CD14-positive monocyte (primary cell): Measurements from ENCODE around the gene PGAP2. TPM values are rescaled to one million over a fixed set of nuclear protein-coding genes. Genes with fewer than 3 reads are reported as not detected.

Experiments
- DNase-seq, 3 donors: peaks; one replicate each; pipeline ENCODE4 v3.0.0-alpha.2; 2011 to 2022
- H2AFZ ChIP-seq: 2 replicates; pipeline ENCODE4 v1.6.0; 2012; ENCODE audit warnings: mild to moderate bottlenecking, low read depth, low read length, inconsistent platforms; ENCODE audit not compliant: insufficient read depth, poor library complexity, severe bottlenecking
- H3K27ac ChIP-seq, 2 donors: 1 replicate in 1 of 2; 2 replicates in 1 of 2; pipeline ENCODE4 v1.5.1; 2012 to 2013; ENCODE audit warnings: low read length in 2 of 2, control low read depth in 1 of 2, inconsistent platforms in 1 of 2, low read depth in 1 of 2, mild to moderate bottlenecking in 1 of 2
- H3K27me3 ChIP-seq, 2 donors: one replicate each; pipeline versions ENCODE4 v1.6.0 to v1.6.1; 2011 to 2013; ENCODE audit warnings: low read length in 2 of 2; ENCODE audit not compliant: control insufficient read depth in 2 of 2, insufficient read depth in 2 of 2
- H3K36me3 ChIP-seq, 2 donors: replicated peaks in 1 of 2; 1 replicate in 1 of 2; 2 replicates in 1 of 2; pipeline versions ENCODE4 v1.5.1 to v1.6.1; 2012 to 2013; ENCODE audit warnings: low read length in 2 of 2, control low read depth in 1 of 2, inconsistent platforms in 1 of 2, mild to moderate bottlenecking in 1 of 2; ENCODE audit not compliant: insufficient read depth in 2 of 2, control insufficient read depth in 1 of 2
- H3K4me1 ChIP-seq, 2 donors: 1 replicate in 1 of 2; 2 replicates in 1 of 2; pipeline versions ENCODE4 v1.5.1 to v1.6.1; 2012 to 2013; ENCODE audit warnings: low read length in 2 of 2, control low read depth in 1 of 2, inconsistent platforms in 1 of 2, mild to moderate bottlenecking in 1 of 2, moderate library complexity in 1 of 2; ENCODE audit not compliant: insufficient read depth in 2 of 2, control insufficient read depth in 1 of 2
- H3K4me2 ChIP-seq: replicated peaks from 2 replicates; pipeline ENCODE3; 2012; ENCODE audit warnings: low read length, moderate library complexity, mild to moderate bottlenecking; ENCODE audit not compliant: poor library complexity, severe bottlenecking; ENCODE audit errors: extremely low read depth
- H3K4me3 ChIP-seq, 3 experiments: fragments of 200-600 bp in 1 of 3; sonication (generic) in 1 of 3; replicated peaks in 1 of 3; 1 replicate in 2 of 3; 2 replicates in 1 of 3; pipeline ENCODE4 v1.5.1; 2011 to 2013; ENCODE audit warnings: low read length in 3 of 3, mild to moderate bottlenecking in 3 of 3, control low read depth in 2 of 3, low read depth in 2 of 3, inconsistent platforms in 1 of 3, moderate library complexity in 1 of 3
- H3K79me2 ChIP-seq: 2 replicates; pipeline ENCODE4 v1.6.0; 2012; ENCODE audit warnings: mild to moderate bottlenecking, control low read depth, inconsistent platforms, low read length, moderate library complexity; ENCODE audit not compliant: insufficient read depth
- H3K9ac ChIP-seq: 2 replicates; pipeline ENCODE4 v1.6.0; 2017; ENCODE audit warnings: low read length, mild to moderate bottlenecking; ENCODE audit not compliant: insufficient read depth, poor library complexity, severe bottlenecking
- H3K9me3 ChIP-seq, 2 donors: replicated peaks in 1 of 2; 1 replicate in 1 of 2; 2 replicates in 1 of 2; pipeline versions ENCODE4 v1.5.1 to v1.6.1; 2012 to 2013; ENCODE audit warnings: low read length in 2 of 2, control low read depth in 1 of 2; ENCODE audit not compliant: control insufficient read depth in 1 of 2, insufficient read depth in 1 of 2
- H4K20me1 ChIP-seq: 2 replicates; pipeline ENCODE4 v1.6.0; 2012; ENCODE audit warnings: mild to moderate bottlenecking, low read length, control low read depth, moderate library complexity; ENCODE audit not compliant: insufficient read depth
- H3K27ac Mint-ChIP-seq, 7 donors: one replicate each; pipeline ENCODE4 v1.8.0; 2020; ENCODE audit warnings: mild to moderate bottlenecking in 7 of 7, mixed read lengths in 7 of 7, moderate library complexity in 6 of 7, inconsistent platforms in 2 of 7
- H3K27me3 Mint-ChIP-seq, 3 donors: one replicate each; pipeline ENCODE4 v1.8.0; 2021 to 2022; ENCODE audit warnings: low read depth in 3 of 3, mild to moderate bottlenecking in 3 of 3, mixed read lengths in 3 of 3, moderate library complexity in 3 of 3, inconsistent platforms in 1 of 3
- H3K36me3 Mint-ChIP-seq, 2 donors: one replicate each; pipeline ENCODE4 v1.8.0; 2020; ENCODE audit warnings: mixed read lengths in 2 of 2, inconsistent platforms in 1 of 2, mild to moderate bottlenecking in 1 of 2
- H3K4me1 Mint-ChIP-seq: one replicate; pipeline ENCODE4 v1.8.0; 2020; ENCODE audit warnings: mild to moderate bottlenecking, mixed read lengths
- H3K4me3 Mint-ChIP-seq, 2 donors: one replicate each; pipeline ENCODE4 v1.8.0; 2020; ENCODE audit warnings: mild to moderate bottlenecking in 2 of 2, mixed read lengths in 2 of 2, moderate library complexity in 1 of 2
- H3K9me3 Mint-ChIP-seq, 7 donors: one replicate each; pipeline ENCODE4 v1.8.0; 2020 to 2022; ENCODE audit warnings: mixed read lengths in 7 of 7, mild to moderate bottlenecking in 6 of 7, moderate library complexity in 6 of 7, inconsistent platforms in 2 of 7
- WGBS: methylation state at CpG from one replicate; pipeline ENCODE4 v1.1.5; 2013; ENCODE audit warnings: missing lambda C conversion rate; ENCODE audit not compliant: insufficient coverage; 5-methylcytosine and 5-hydroxymethylcytosine counted together
- intact Hi-C, 2 donors: fragments of 100-400 bp; cut with micrococcal nuclease; formaldehyde crosslinking; loops; one replicate each; pipeline versions ENCODE4 v1.15.0 to v1.15.1; 2023
- polyA plus RNA-seq, 3 donors: library from polyadenylated mRNA; depleted of rRNA in 1 of 3; unstranded in 2 of 3; stranded (reverse) in 1 of 3; fragments of 300-500 nt in 2 of 3; fragments of >200 nt in 1 of 3; fragmentation: Illumina TruSeq in 2 of 3; gene quantifications; 1 replicate in 2 of 3; 2 replicates in 1 of 3; pipeline ENCODE4 v1.2.3, GENCODE V29; 2012 to 2021
- TF ChIP-seq, protein P1 (sequence below): fragments of 200-600 bp; IDR thresholded peaks from one replicate; pipeline ENCODE4 v1.8.0; 2022; ENCODE audit warnings: antibody characterized with exemption, mild to moderate bottlenecking

PGAP2 gene
- polyA plus RNA-seq, 3 donors, result 5.8 to 17.9 (median 6.8) TPM

DNA sequence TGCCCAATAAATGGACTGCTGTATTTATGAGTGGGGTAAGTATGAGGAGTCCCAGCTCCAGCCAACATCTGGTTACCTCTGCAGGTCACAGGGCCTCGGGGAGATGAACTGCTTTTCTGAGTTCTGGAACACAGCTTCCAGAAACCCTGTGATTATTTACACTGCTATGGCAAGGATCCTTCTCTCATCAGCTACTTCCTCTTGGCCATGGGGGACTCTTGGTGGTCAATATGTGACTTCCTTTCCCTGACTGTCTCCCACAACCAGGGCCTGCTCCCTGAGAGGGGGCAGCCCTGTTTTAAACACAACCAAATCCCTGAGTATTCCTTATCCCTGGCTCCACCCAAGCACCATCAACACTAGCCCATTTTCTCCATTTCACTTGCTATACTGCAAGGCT lies 22.4 kb downstream of the PGAP2 start:
- Histone ChIP-seq H3K4me2 (peak overlapping the region; percentile 96), H3K9ac (no peak overlapping the region), H3K27ac (peak overlapping the region; percentile 72 to 97), H3K4me3 (peak overlapping the region in 1 of 3 experiments; percentile 100), H3K36me3 (peaks cover 45 to 63% of the 10 kb centered on the region in 2 donors), H3K4me1 (peaks cover 79 to 91% of the 10 kb centered on the region in 2 donors), H4K20me1 (peaks cover 100% of the 10 kb centered on the region), H3K9me3 (no peaks in the 10 kb centered on the region), H2AFZ (no peak overlapping the region), H3K79me2 (peaks cover 100% of the 10 kb centered on the region), H3K27me3 (no peaks in the 10 kb centered on the region)
- 0% methylated on average over 1 of the region's 1 CpG for WGBS
- TF ChIP-seq, protein P1, sequence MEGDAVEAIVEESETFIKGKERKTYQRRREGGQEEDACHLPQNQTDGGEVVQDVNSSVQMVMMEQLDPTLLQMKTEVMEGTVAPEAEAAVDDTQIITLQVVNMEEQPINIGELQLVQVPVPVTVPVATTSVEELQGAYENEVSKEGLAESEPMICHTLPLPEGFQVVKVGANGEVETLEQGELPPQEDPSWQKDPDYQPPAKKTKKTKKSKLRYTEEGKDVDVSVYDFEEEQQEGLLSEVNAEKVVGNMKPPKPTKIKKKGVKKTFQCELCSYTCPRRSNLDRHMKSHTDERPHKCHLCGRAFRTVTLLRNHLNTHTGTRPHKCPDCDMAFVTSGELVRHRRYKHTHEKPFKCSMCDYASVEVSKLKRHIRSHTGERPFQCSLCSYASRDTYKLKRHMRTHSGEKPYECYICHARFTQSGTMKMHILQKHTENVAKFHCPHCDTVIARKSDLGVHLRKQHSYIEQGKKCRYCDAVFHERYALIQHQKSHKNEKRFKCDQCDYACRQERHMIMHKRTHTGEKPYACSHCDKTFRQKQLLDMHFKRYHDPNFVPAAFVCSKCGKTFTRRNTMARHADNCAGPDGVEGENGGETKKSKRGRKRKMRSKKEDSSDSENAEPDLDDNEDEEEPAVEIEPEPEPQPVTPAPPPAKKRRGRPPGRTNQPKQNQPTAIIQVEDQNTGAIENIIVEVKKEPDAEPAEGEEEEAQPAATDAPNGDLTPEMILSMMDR, result no peak
- Mint-ChIP-seq H3K27ac (peak overlapping the region; percentile 92 to 99 (median 96)), H3K36me3 (peaks cover 76 to 84% of the 10 kb centered on the region in 2 donors), H3K4me1 (peaks cover 85% of the 10 kb centered on the region), H3K27me3 (no peaks in the 10 kb centered on the region), H3K9me3 (peaks cover 0 to 3% (median 0%) of the 10 kb centered on the region in 7 donors), H3K4me3 (peak overlapping the region; percentile 31 to 70)
- intact Hi-C loops, result no loop called here
- DNase-seq, result peak; percentile 23 to 56 (median 53)

DNA sequence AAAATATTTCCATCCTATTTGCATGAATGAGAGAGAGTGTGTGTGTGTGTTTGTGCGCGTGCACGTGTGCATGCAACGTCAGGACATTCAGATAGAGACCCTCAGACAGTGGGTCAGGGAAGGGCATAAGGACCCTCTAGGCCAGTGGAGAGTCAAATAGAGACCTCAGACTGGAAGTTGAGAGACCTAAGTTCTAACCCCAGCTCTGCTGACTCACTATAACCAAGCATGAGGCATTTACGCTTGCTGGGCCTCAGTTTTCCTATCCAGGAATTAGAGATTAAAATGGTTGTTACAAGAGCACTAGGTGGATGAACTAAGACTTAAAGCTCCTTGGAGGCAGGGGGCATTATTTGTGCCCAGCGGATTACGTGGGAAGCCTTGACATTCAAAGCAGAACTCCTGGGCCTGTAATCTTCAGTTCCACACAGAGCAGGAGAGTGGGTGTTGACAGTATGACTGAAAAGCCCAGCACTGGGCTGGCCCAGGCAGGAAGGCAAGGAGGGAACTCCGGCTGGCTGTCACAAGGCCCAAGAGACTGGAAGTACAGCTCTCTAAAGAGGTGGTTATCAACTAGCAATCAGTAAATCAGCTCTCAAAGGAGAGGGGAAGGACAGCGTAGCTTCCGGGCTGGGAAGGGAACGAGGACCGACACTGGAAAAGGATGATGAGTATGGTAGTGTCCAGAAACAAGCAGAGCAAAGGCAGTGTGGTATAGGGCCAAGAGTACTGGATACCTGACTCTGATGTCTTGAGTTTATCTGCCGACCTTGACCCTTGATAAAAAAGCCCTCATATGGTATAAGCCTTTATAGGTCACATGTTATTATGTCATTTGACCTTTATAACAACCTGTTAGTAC lies 23.2 kb downstream of the PGAP2 start:
- DNase-seq, result peak; percentile 41 to 53 (median 43)
- intact Hi-C loops, result no loop called here
- Mint-ChIP-seq H3K9me3 (peaks cover 0 to 3% (median 0%) of the 10 kb centered on the region in 7 donors), H3K4me3 (peak overlapping the region; percentile 52 to 79), H3K27me3 (no peaks in the 10 kb centered on the region), H3K27ac (peak overlapping the region; percentile 92 to 99 (median 96)), H3K36me3 (peaks cover 67 to 84% of the 10 kb centered on the region in 2 donors), H3K4me1 (peaks cover 85% of the 10 kb centered on the region)
- Histone ChIP-seq H3K9ac (peak overlapping the region; percentile 11), H3K36me3 (peaks cover 37 to 55% of the 10 kb centered on the region in 2 donors), H3K27me3 (no peaks in the 10 kb centered on the region), H3K27ac (peak overlapping the region; percentile 72 to 97), H3K4me1 (peaks cover 81 to 92% of the 10 kb centered on the region in 2 donors), H2AFZ (no peak overlapping the region), H3K79me2 (peaks cover 100% of the 10 kb centered on the region), H3K4me2 (peak overlapping the region; percentile 96), H3K9me3 (no peaks in the 10 kb centered on the region), H3K4me3 (peak overlapping the region in 1 of 3 experiments; percentile 100), H4K20me1 (peaks cover 100% of the 10 kb centered on the region)
- TF ChIP-seq, protein P1, result no peak
- WGBS, result 22% methylated on average over 8 of the region's 13 CpGs
